Hematopoietic multipotent progenitor cell treated with erythropoietin and hydrocortisone succinate and interleukin-3 and kit ligand, for 6 days (in vitro differentiated cells): ENCODE results near the gene ARHGEF33.

Source experiments
- DNase-seq: peaks from one replicate; pipeline ENCODE4 v3.0.0-alpha.2; 2015

ARHGEF33 gene

DNA sequence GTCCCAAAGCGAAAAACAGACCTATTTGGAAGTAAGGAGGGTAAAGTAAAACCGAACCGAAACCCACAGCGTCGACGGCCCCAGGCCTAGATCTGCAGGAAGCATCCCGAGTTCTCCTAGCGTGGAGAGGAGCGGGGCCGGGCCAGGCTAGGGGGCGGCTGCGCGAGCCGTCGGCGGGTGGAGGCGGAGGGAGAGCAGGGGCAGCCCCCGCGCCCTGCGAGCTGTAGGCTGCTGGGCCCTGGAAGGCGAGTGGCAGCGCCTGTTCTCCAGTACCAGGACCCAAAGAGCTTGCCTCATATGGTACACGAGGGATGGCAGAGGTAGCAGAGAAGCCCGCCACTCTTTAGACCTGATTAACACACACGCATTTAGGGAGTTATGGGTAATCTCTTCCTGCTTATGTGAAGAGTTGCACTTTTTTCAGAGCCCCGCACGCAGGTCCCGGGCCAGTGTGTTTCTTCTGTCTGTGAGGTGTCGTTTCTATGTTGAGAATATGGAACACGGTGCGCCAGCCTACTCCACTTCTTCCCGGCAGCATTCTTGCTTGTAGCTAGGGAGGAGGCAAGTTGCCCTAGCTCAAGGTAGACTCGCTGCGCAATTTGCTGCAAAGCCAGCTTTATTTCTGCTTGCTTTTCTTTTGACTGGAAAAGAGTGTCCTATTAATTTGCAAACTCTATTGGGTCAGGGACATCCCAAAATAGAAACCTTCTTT, 71.1 kb downstream of the ARHGEF33 start:
- DNase-seq, result no peak

DNA sequence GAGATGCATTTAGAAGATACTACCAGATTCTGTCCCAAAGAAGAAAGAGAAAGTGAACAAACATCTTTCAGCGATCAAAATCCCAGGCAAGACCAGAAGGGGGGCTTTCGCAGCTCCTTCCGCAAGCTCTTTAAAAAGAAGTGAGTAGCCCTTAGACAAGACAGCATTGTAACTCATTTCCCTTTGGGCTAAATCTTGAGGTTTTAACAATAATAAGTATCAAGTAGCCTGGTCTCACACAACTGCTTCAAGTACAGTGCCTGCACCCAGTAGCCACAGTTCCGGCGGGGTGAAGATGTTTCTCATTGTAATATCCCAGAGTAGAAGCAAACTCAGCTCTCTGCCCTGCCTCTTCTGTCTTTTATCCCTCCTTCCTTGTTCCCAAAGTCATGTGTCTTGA, 76.3 kb downstream of the ARHGEF33 start:
- DNase-seq, result no peak

DNA sequence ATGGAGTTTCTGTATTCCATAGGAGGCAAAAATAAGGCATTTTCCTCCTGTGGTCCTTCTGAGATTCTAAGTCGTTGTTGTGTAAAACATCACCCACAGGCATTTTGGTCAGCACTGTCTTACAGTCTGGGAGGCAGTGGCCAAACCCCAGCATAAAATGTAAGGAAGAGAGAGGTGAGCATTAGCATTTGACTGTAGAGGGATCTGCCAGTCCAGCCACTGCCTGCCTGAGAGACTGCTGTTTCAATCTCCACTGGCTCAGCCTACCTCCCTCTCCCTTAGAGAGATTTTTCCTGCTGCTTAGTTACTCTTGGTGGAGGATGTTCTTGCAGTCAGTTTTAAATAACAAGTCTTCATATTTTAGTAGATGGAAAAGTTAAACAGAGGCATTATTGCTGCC, 77.0 kb downstream of the ARHGEF33 start:
- no peak for DNase-seq

DNA sequence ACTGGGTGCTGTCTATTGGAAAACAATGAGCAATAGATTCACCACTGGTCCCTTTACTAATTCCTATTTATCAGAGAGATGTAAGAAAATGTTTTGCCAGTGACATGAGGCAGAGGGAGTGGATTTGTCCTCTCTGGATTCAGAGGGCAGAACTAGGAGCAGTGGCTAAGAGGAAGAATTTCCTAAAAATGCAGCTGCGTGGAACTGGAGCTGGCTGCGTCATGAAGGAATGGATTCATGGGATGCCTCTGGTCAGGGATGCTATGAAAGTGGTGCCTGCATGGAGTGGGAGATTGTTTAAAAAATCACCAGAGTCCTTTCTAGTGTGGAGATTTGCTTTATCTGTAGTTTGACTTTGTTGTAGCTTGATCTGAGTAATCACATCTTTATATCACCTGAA, 78.3 kb downstream of the ARHGEF33 start:
- no peak for DNase-seq

DNA sequence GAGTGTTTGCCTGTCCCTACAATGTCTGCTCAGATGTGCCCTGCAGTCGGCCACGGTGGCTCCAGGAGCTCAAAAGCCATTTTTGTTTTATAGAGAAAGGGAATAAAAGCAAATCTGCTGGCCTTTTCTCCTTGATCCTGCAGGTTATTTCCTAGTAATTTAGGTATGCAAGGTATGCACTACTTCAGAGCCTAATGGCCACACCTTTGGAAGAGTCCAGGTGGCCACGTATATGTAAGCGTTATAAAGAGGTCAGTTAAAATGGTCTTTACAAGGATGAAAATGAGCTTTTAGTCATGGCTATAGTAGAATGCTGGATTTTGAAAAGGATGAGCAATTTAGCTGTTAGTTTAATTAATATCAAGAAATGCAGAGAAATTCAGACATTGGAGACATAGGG, 81.7 kb downstream of the ARHGEF33 start:
- no peak for DNase-seq

DNA sequence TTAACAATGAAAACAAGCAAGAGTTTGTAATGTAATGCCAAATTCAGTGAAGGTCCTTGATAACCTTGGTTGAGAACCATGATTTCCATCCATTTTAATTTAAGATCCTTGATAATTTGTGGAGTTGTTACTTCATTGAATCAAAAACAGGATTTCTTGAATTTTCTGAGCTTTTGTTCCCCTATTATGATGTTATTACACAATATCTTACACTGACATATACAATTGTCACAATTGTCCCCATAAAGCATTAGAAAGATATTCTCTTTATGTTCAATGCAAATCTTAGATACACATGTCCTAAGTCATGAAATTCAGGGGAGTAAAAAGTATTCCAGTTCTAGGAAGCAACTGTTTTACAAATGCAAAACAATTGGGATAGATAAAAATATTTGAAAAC, 83.6 kb downstream of the ARHGEF33 start:
- no peak for DNase-seq

DNA sequence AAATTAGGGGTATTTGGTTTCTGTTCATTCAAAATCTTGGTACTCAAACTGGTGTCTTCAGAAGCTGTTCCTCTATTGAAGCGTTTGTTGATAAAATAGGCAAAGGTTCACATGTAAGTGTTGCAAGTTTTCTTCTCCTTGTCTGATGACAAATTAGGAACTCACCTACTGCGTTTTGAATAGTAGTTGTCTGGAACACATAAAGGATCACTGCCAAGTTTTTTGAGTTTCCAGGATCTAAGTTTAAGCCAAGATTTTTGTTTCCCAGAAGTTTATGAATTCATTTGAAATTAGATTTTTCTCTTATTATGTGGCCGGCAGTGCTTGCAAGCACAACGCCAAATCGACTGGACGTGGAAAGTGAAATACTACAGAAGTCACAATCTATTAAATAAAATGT, 85.4 kb downstream of the ARHGEF33 start:
- no peak for DNase-seq

DNA sequence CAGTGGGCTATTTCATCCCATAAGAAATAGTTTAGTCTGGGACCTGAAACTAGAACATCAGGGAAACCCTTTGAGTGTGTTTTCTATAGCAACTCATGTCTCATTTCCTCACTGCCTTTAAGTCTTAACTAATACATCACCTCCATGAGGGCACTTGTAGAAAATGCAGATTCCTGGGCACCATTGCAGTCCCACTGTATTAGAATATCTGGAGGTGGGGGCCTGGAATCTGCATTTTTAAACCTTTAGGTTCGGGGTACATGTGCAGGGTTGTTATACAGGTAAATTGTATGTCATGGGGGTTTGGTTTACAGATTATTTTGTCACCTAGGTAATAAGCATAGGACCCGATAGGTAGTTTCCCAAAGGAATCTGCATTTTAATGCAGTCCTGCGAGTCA, 87.4 kb downstream of the ARHGEF33 start:
- DNase-seq, result no peak

DNA sequence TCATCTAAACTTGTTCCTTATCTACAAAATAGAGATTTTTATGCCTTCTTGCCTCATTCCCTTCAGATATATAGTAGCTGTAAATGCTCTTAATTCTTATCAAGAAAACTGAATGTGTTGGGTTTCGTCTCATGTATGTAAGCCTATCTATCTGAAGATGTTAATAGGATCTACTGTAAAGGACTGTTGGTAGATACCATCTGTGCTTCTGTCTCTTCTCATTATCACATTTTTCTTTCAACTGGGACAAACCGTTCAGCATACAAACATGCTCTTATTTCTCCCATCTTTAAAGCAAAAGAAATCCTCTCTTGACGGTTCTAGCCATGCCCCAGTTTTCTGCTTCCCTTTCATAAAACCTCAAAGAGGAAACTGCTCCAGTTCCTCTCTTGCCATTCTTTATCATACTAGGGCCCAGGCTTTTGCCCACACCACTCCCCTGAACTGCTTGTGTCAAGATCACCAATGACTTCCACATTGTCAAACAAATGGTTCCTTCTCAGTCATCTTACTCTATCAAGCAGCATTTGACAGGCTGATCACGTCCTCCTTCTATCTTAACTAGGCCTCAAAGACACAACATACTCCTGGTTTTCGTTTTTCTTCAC, 88.7 kb downstream of the ARHGEF33 start:
- peak; percentile 56 for DNase-seq

DNA sequence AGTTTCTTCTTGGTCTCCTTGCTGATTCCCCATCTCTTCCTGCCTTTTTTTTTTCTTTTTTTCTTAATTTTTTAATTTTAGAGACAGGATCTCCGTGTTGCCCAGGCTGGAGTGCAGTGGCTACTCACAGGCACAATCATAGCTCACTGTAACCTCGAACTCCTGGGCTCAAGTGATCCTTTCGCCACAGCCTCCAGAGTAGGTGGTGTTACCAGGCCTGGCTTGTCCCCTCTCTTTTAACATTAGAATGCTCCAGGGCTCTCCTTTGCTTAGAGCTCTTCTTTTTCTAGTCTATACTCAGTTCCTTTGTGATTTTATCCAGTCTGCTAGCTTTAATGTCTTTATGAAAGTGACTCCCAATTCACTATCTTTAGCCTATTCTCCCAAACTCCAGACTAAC, 89.2 kb downstream of the ARHGEF33 start:
- DNase-seq, result no peak

DNA sequence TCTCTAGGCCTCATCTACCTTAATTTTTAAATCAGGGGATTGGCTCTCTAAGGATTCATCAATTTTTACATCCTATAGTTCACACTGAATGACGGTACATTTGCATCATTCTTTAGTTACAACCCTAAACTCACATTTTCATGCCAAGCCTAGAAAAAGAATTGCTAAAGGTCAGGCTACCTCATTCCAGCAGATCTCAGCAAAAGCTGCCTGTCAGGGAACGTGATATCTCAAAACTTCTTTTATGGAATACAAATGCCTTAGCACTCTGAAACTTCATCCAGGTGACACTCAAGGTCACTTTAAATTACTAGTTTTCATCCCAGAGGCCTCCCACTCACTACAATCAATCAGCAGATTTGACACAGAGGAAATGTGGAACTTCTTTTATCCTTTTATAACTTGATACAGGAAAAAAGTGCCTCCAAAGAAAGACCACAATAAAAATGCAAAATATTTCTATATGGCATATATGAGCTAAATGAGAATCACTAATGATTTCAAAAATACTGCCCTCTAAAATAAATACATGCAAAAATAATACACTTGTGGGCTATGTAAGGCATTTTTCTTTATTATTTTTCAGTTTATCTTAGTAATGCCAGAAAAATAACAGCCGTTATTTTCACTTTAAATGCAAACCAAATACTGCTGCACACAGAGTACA, 91.5 kb downstream of the ARHGEF33 start:
- DNase-seq, result no peak

DNA sequence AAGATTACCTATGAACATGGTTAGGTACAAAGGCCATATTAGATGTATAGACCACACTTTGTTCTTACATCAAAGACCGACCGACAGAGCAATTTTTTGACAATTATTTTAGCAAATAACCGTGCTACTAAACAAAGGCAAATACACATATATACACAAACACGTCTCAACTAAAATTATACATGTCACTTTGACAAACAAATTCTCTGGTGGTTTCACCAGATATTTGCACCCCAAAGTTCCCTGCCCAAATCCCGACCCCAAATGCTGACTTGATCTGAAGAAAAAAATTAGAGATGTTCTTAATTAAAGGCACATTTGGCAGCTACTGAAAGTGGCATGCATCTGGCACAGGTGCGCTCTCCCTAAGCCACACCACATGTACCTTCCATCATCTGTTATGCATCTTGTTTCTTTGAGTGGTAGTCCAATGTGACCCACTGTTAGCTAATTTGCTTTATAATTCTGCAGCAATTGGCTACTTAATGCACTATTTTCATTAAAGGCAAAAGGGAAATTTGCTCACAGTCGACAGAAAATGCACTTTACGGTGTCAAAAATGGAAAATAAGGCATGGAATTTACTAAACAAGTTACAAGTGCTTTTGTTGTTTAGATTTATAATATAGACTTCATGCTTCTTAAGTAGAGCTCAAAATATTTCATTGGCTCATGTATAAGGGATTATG, 92.1 kb downstream of the ARHGEF33 start:
- DNase-seq, result no peak

DNA sequence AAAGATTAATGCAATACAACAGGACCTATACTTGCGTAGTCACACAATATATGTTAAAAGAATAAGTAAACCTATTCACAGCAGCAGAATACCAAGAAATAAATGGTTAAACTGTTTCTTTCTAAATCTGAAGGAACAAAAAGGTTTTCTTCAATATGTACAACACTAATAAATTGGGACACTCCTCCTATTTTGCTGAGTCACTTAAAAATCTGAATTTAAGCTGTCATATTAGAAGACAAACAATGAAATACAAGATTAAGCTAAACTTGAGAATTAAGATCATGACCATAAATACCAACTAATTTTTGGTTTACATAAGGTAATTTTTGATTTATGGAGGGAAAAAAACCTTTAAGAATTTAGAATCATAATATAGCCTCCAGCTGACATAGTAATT, 92.8 kb downstream of the ARHGEF33 start:
- no peak for DNase-seq

DNA sequence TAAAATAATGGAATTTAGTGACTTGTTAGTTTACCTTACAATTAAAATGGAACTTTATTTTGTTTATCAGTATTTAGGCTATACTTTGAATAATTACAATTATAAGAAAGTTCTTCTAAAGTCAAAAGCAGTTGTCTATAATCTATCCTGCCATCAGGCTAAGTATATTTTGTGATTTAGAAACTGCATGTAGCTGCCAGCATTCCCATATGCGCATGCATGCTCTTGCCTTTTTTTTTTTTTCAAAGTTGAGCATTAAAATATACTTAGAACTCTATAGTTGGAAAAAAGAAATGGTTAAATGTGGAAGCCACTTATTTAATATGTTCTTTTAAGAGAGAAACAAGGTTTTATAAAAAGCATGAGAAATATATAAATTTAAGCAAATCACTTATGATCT, 99.0 kb downstream of the ARHGEF33 start:
- DNase-seq, result no peak

DNA sequence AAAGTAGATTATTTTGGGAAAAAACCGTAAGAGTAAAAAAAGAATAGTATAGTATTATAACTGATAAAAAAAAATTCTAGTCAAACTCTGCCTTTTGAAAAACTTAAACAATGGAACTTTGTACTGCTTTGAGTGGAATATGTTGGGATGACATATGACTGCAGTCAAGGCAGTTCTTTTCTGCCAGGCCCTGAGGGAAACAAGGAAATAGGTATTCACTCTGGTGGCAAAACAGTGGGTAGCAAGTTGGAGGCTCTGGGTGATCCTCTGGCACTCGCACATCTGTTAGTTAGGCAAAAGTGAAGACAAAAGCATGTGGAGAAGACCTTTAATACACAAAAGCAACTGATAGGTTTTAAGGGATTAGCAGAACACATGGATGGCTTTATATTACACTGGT, 102.2 kb downstream of the ARHGEF33 start:
- no peak for DNase-seq

DNA sequence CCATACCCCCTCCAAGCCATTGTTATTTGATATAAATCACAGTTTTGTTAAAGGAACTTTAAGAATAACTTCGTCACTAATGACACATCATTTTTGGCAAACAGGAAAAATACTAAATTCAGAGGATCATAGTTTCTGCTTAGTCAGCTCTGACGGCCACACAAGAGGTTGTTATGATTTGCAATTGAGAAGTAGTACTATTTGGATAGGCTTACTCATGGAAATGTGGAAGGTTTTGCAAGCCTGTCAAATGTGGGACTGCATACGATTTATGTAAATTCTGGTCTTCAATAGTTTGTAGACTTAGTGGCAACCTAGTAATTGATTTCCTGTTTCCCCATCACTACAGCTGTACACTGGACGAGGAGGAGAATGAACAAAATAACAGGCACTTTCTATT, 108.1 kb downstream of the ARHGEF33 start:
- peak; percentile 12 for DNase-seq

DNA sequence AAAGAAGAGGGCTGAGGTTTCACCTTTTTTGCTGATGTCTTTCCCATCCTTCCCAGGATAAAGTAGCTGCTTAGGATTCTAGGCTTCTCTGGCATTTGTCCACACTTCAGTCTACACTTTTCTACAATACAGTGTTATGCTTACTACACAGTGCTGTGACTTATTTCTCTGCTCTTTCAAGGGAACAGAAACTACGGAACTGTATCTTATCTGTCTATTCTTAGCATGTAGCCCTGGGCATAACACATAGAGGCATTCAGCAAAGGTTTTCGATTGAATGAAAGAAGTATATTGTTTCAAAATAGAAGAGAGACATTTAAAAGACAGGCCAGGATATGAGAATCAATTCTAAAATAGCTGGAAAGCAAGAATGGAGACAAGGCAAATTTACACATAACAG, 110.9 kb downstream of the ARHGEF33 start:
- no peak for DNase-seq

DNA sequence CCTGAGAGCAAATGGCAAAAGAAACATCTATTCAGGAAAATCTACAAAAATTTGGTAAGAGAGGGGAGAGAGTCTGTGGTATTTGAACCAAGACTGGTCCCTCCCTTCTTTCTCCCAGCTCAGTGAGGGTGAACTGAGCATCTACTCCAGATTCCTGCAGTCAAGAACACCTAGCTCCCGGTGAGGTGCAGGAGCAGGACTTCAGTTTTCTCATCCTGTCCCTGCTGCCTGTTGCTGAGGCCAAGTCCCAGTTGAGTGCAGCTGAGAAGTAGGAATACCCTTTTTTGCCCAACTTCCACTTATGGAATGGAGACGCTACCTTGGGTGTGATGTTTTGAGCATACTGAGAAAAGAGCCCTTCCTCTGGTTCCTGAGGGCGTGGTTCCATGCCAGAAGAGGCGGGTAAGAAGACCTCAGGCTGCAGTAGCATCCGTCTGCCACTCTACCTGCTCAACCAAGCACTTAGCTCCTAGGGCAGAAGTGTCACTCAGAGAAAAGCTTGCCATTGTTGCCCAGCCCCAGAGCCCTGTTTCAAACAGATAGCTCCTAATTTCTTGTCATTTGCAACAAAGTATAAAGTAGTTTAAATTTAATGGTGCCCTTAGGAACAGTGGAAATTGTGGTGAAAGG, 118.3 kb downstream of the ARHGEF33 start:
- DNase-seq, result peak; percentile 19

DNA sequence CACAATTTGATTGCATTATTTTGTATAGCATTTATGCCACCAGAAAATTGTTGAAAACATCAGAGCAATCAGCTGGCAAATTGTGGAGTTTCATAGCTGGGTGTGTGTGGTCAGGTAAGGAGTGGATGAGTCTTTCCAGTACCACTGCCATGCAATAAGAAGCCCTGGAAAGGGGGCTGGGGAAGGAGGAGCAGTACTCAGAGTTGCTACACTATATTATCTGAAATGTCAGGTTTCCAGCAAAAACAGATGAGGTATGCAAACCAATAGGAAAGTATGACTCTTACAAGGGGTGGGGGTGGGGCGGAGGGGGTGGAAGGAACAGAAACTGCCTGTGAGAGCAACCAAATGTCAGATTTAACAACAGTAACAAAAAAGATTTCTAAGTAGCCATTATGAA, 119.0 kb downstream of the ARHGEF33 start:
- DNase-seq, result no peak

DNA sequence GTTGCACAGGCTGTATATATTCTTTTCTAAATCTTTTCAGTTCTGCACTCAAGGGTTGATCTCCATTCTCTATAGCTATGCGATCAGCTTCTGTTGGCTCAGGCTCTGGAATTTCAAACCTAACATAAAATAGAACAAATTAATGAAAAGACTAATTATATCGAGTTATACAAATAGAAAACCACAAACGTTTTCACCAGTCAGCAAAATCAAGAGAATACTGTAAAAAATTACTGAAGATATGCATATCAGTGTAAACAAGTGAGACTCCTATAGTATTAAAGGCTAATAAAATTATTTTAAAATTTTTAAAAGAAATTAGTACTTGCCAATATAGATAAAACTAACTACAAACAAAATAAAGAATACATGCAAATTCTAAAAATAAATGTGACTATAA, 124.2 kb downstream of the ARHGEF33 start:
- no peak for DNase-seq

DNA sequence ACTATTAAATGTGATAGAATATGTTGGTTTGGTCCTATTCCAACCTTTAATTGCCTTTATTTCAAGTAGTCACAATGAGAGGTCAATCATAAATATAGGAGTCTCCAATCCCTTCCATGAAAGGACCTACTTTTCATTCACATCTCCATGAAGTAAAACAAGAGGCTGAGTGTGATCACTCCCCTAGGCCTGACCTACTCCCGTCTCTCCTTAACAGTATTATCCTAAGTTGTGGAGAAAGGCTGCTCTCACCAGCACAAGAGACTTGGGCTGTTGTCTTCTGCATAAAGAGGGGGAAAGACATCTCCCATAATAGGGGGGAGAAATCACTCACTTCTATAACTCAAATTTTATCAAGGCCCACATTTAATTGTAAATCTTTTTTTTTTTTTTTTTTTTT, 125.7 kb downstream of the ARHGEF33 start:
- no peak for DNase-seq

DNA sequence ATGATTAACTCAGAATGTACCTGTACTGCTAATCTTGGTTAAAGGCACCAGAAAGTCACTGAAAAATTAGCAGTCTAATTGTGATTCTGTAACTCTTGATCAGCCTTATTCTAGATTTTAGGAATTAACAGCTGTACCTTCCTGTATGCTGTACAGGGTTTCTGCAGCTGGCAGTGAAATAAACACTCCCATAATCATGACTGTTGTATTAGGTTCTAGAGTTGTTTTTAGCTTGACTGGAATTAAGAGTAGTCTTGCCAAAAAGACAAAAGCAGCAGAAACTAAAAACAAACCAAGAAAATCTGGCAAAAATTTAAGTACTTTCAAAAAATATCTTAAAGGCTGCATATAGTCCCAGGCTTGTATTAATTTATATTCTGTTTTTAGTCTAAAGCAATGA, 127.7 kb downstream of the ARHGEF33 start:
- DNase-seq, result no peak

DNA sequence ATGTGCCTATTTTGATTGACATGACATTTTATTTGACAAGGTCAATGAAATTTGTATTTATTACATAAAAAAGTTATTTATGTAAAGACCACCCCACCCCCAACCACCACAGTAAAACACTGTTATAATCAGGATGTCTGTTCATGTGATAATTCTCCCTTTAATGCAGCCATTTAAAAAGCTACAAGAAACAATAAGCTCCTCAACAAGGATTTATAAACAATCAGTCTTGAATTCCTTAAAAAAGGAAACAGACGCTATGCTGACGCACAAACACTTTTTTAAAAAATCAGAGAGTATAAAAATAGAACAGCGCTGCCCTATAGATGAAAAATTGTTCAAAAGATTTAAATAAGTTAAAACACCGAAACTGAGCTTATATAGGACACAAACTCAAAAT, 129.0 kb downstream of the ARHGEF33 start:
- DNase-seq, result no peak

DNA sequence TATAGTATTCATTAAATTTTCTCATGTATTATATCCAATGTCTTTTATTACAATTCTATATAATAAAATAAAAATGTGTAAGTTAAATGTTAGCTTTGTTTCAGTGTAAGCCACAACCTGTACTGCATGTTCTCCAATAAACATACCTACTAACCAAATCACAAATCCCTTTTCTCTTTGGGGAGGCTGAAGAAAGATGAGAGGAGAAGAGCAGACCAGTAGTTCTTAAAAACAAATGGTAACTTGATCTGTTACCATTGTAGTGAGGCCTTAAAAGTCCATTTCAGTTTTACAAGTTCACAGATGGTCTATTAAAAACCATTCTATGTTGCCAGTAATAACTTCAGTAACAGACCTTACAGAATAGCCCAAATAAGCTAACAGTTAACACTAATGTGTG, 130.7 kb downstream of the ARHGEF33 start:
- DNase-seq, result no peak
